SKM-1 treated with dmso at 0.1 percent for 144 hours (cell line): ENCODE results near the gene FRMD4A.
"Not testable (repeated sequence)": the region's sequence is repeated elsewhere in the genome, so short reads cannot be mapped to it uniquely, and the experiment has no call there.

Experiments
- DNase-seq: peaks from one replicate; lab custom pipeline; 2025; ENCODE audit not compliant: unreplicated experiment; lab: John Stamatoyannopoulos, UW

FRMD4A gene

GRCh38 chr10:13831711-13832141 is 499.0 kb downstream of the FRMD4A start:
- peak; percentile 5 for DNase-seq

- no peak for DNase-seq
Observed at GRCh38 chr10:13830385-13830784, 500.3 kb downstream of the FRMD4A start.

- no peak for DNase-seq
Observed at GRCh38 chr10:13829790-13830189, 500.9 kb downstream of the FRMD4A start.

- DNase-seq = not testable (repeated sequence)
Observed at GRCh38 chr10:13828284-13828683, 502.4 kb downstream of the FRMD4A start.

GRCh38 chr10:13827076-13827797 is 503.5 kb downstream of the FRMD4A start:
- DNase-seq = no peak

GRCh38 chr10:13823709-13824405 is 506.9 kb downstream of the FRMD4A start:
- no peak for DNase-seq

GRCh38 chr10:13823096-13823708 is 507.5 kb downstream of the FRMD4A start:
- DNase-seq = no peak

- no peak for DNase-seq
Observed at GRCh38 chr10:13822490-13822889, 508.2 kb downstream of the FRMD4A start.

- no peak for DNase-seq
Observed at GRCh38 chr10:13820964-13821337, 509.8 kb downstream of the FRMD4A start.

- no peak for DNase-seq
Observed at GRCh38 chr10:13820119-13820963, 510.4 kb downstream of the FRMD4A start.

GRCh38 chr10:13816195-13816925 is 514.4 kb downstream of the FRMD4A start:
- DNase-seq = no peak

- DNase-seq = no peak
Observed at GRCh38 chr10:13815756-13816155, 515.0 kb downstream of the FRMD4A start.

GRCh38 chr10:13813550-13813949 is 517.2 kb downstream of the FRMD4A start:
- DNase-seq = no peak

- no peak for DNase-seq
Observed at GRCh38 chr10:13812804-13813203, 517.9 kb downstream of the FRMD4A start.

- DNase-seq = no peak
Observed at GRCh38 chr10:13810568-13810967, 520.2 kb downstream of the FRMD4A start.

- DNase-seq = no peak
Observed at GRCh38 chr10:13809427-13809826, 521.3 kb downstream of the FRMD4A start.

GRCh38 chr10:13808556-13809391 is 522.0 kb downstream of the FRMD4A start:
- no peak for DNase-seq

GRCh38 chr10:13806419-13806818 is 524.3 kb downstream of the FRMD4A start:
- DNase-seq = no peak
